CD8-positive, alpha-beta memory T cell (primary cell): ENCODE results near the gene DLL1. TPM values are rescaled to one million over a fixed set of nuclear protein-coding genes. Genes with fewer than 3 reads are reported as not detected.
"Not testable (repeated sequence)": the region's sequence is repeated elsewhere in the genome, so short reads cannot be mapped to it uniquely, and the experiment has no call there.

Experiments
- CTCF ChIA-PET: fragments of 350-600 bp; sonication (Branson Sonifier 250); formaldehyde crosslinking; loops from one replicate; lab custom pipeline; 2021; ENCODE audit warnings: antibody characterized with exemption; lab: Charles Lee
- POLR2A ChIA-PET: fragments of 350-600 bp; sonication (Branson Sonifier 250); formaldehyde crosslinking; loops from one replicate; lab custom pipeline; 2021; ENCODE audit warnings: antibody characterized with exemption; lab: Charles Lee
- DNase-seq, 5 donors: peaks; one replicate each; pipeline versions ENCODE4 v3.0.0 to v3.0.0-alpha.2; 2020 to 2022; ENCODE audit warnings: mixed read lengths in 1 of 5
- H3K27ac ChIP-seq: one replicate; pipeline ENCODE4 v1.7.0; 2013; ENCODE audit warnings: low read depth, mild to moderate bottlenecking, low read length, moderate library complexity
- H3K27me3 ChIP-seq: 2 replicates; pipeline ENCODE4 v1.7.0; 2013; ENCODE audit warnings: low read length, mild to moderate bottlenecking; ENCODE audit not compliant: insufficient read depth, poor library complexity, severe bottlenecking
- H3K36me3 ChIP-seq: 2 replicates; pipeline ENCODE4 v1.7.0; 2013; ENCODE audit warnings: mild to moderate bottlenecking, low read length, moderate library complexity; ENCODE audit not compliant: insufficient read depth
- H3K4me1 ChIP-seq: 2 replicates; pipeline ENCODE4 v1.7.0; 2013; ENCODE audit warnings: mild to moderate bottlenecking, low read length, moderate library complexity; ENCODE audit not compliant: insufficient read depth
- H3K4me3 ChIP-seq: 2 replicates; pipeline ENCODE4 v1.7.0; 2013; ENCODE audit warnings: mild to moderate bottlenecking, low read length
- H3K9me3 ChIP-seq: 2 replicates; pipeline ENCODE4 v1.7.0; 2013; ENCODE audit warnings: mild to moderate bottlenecking, low read length
- H3K27ac Mint-ChIP-seq, 8 donors: one replicate each; pipeline ENCODE4 v1.8.0; 2020 to 2021; ENCODE audit warnings: mixed read lengths in 8 of 8, mild to moderate bottlenecking in 6 of 8, inconsistent platforms in 3 of 8, moderate library complexity in 3 of 8
- H3K27me3 Mint-ChIP-seq, 2 donors: one replicate each; pipeline ENCODE4 v1.8.0; 2020 to 2021; ENCODE audit warnings: mixed read lengths in 2 of 2, mild to moderate bottlenecking in 1 of 2, moderate library complexity in 1 of 2
- H3K36me3 Mint-ChIP-seq, 3 donors: one replicate each; pipeline ENCODE4 v1.8.0; 2020 to 2021; ENCODE audit warnings: mixed read lengths in 3 of 3, inconsistent platforms in 1 of 3, mild to moderate bottlenecking in 1 of 3
- H3K4me1 Mint-ChIP-seq, 3 donors: one replicate each; pipeline ENCODE4 v1.8.0; 2020 to 2021; ENCODE audit warnings: mixed read lengths in 3 of 3, inconsistent platforms in 1 of 3, mild to moderate bottlenecking in 1 of 3
- H3K4me3 Mint-ChIP-seq, 7 donors: one replicate each; pipeline ENCODE4 v1.8.0; 2020 to 2021; ENCODE audit warnings: mixed read lengths in 7 of 7, mild to moderate bottlenecking in 6 of 7, moderate library complexity in 4 of 7, inconsistent platforms in 2 of 7
- H3K9me3 Mint-ChIP-seq, 5 donors: one replicate each; pipeline ENCODE4 v1.8.0; 2020 to 2022; ENCODE audit warnings: mixed read lengths in 5 of 5, mild to moderate bottlenecking in 3 of 5, moderate library complexity in 2 of 5, inconsistent platforms in 1 of 5
- polyA plus RNA-seq: library from polyadenylated mRNA; unstranded; fragments of 300-500 nt; fragmentation: Illumina TruSeq; gene quantifications from one replicate; pipeline ENCODE4 v1.2.3, GENCODE V29; 2021
- total RNA-seq, 2 experiments: library from RNA; stranded (reverse); gene quantifications; one replicate each; pipeline ENCODE4 v1.2.3, GENCODE V29; 2021

The DLL1 gene
- total and polyA plus RNA-seq, 3 experiments from 2014 or later = 0.49 to 0.86 (median 0.79) TPM

GRCh38 chr6:170269846-170270541 is 20.9 kb downstream of the DLL1 start:
- peaks cover 8% of the 10 kb centered on the region for H3K27me3 ChIP-seq
- Mint-ChIP-seq H3K36me3 (no peaks in the 10 kb centered on the region), H3K4me3 (peak overlapping the region in 1 of 7 donors; percentile 63), H3K4me1 (peaks cover 18 to 27% (median 20%) of the 10 kb centered on the region in 3 donors), H3K9me3 (no peaks in the 10 kb centered on the region), H3K27ac (no peak overlapping the region), H3K27me3 (peaks cover 11 to 13% of the 10 kb centered on the region in 2 donors)
- no peak overlapping the region for H3K27ac ChIP-seq
- ChIA-PET POLR2A (no interaction called here), CTCF (no interaction called here)
- H3K9me3 ChIP-seq = no peaks in the 10 kb centered on the region
- no peak for DNase-seq
- no peaks in the 10 kb centered on the region for H3K36me3 ChIP-seq
- no peak overlapping the region for H3K4me3 ChIP-seq
- H3K4me1 ChIP-seq = peaks cover 22% of the 10 kb centered on the region

- no peak overlapping the region for H3K4me3 ChIP-seq
- no peak overlapping the region for H3K4me3 Mint-ChIP-seq
- peaks cover 16 to 17% of the 10 kb centered on the region in 2 donors for H3K27me3 Mint-ChIP-seq
- peaks cover 18 to 27% (median 20%) of the 10 kb centered on the region in 3 donors for H3K4me1 Mint-ChIP-seq
- no peaks in the 10 kb centered on the region for H3K36me3 ChIP-seq
- no peaks in the 10 kb centered on the region for H3K9me3 ChIP-seq
- H3K9me3 Mint-ChIP-seq = no peaks in the 10 kb centered on the region
- ChIA-PET POLR2A (no interaction called here), CTCF (no interaction called here)
- no peak overlapping the region for H3K27ac Mint-ChIP-seq
- H3K27me3 ChIP-seq = peaks cover 7% of the 10 kb centered on the region
- H3K36me3 Mint-ChIP-seq = no peaks in the 10 kb centered on the region
- no peak overlapping the region for H3K27ac ChIP-seq
- DNase-seq = no peak
- peaks cover 22% of the 10 kb centered on the region for H3K4me1 ChIP-seq
Measured at GRCh38 chr6:170269151-170269845, 21.6 kb downstream of the DLL1 start.

GRCh38 chr6:170268216-170269129 is 22.4 kb downstream of the DLL1 start:
- Histone ChIP-seq H3K27me3 (no peaks in the 10 kb centered on the region), H3K36me3 (no peaks in the 10 kb centered on the region), H3K4me1 (peaks cover 22% of the 10 kb centered on the region), H3K27ac (no peak overlapping the region), H3K4me3 (no peak overlapping the region), H3K9me3 (no peaks in the 10 kb centered on the region)
- no peak for DNase-seq
- peaks cover 15 to 23% (median 16%) of the 10 kb centered on the region in 3 donors for H3K4me1 Mint-ChIP-seq
- H3K27me3 Mint-ChIP-seq = peaks cover 13 to 15% of the 10 kb centered on the region in 2 donors
- no peaks in the 10 kb centered on the region for H3K36me3 Mint-ChIP-seq
- peak overlapping the region in 1 of 7 donors; percentile 59 for H3K4me3 Mint-ChIP-seq
- peak overlapping the region in 1 of 8 donors; percentile 4 for H3K27ac Mint-ChIP-seq
- ChIA-PET CTCF (no interaction called here), POLR2A (no interaction called here)
- no peaks in the 10 kb centered on the region for H3K9me3 Mint-ChIP-seq

GRCh38 chr6:170267688-170268087 is 23.2 kb downstream of the DLL1 start:
- Histone ChIP-seq H3K27ac (no peak overlapping the region), H3K4me3 (no peak overlapping the region), H3K27me3 (no peaks in the 10 kb centered on the region), H3K36me3 (no peaks in the 10 kb centered on the region), H3K9me3 (no peaks in the 10 kb centered on the region), H3K4me1 (peaks cover 16% of the 10 kb centered on the region)
- no peak for DNase-seq
- ChIA-PET CTCF (no interaction called here), POLR2A (no interaction called here)
- Mint-ChIP-seq H3K4me1 (peaks cover 13 to 18% (median 15%) of the 10 kb centered on the region in 3 donors), H3K27me3 (peaks cover 17 to 20% of the 10 kb centered on the region in 2 donors), H3K36me3 (no peaks in the 10 kb centered on the region), H3K9me3 (no peaks in the 10 kb centered on the region), H3K27ac (no peak overlapping the region), H3K4me3 (peak overlapping the region in 1 of 7 donors; percentile 59)

DNA sequence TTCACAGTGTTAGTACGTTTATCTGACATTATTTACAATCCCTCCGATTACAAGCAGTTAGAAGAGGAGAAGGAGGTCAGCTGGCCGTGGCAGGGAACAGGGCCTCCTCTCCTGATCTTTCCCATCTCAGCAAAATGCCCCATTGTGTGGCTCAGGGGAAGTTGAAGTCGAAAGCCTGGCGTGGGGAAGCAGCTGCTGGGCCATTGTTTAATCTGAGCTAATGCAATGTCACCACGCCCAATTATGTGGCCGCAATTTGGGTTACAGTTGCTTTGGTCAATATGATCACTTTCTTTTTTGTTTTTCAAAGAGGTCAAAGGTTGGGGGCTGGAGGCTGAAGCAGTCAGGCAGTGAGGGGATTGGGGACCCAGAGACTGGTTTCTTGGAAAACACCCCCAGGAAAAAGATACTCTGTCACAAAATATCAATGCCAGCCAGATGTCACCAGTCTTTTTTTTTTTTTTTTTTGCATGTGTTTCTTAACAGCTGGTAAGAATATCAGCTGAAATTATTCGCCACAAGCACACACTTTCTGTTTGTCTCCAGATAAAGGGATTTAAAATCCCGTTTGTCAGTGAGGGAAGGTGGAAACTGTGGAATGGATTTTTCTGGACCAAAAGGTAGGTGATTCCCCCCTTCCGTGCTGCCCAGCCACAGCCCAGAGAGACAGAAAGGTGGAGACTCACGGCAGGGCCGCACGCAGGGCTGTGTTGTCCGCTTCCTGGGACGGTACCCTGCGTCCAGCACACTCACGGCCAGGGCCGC is 24.6 kb downstream of the DLL1 start:
- no peaks in the 10 kb centered on the region for H3K27me3 ChIP-seq
- ChIA-PET CTCF (no interaction called here), POLR2A (no interaction called here)
- Mint-ChIP-seq H3K36me3 (no peaks in the 10 kb centered on the region), H3K4me1 (peaks cover 1 to 4% (median 3%) of the 10 kb centered on the region in 3 donors), H3K4me3 (no peak overlapping the region), H3K27me3 (peaks cover 14 to 21% of the 10 kb centered on the region in 2 donors), H3K9me3 (no peaks in the 10 kb centered on the region), H3K27ac (no peak overlapping the region)
- no peak for DNase-seq
- H3K4me3 ChIP-seq = no peak overlapping the region
- no peaks in the 10 kb centered on the region for H3K36me3 ChIP-seq
- H3K9me3 ChIP-seq = no peaks in the 10 kb centered on the region
- H3K4me1 ChIP-seq = peaks cover 3% of the 10 kb centered on the region
- H3K27ac ChIP-seq = no peak overlapping the region

DNA sequence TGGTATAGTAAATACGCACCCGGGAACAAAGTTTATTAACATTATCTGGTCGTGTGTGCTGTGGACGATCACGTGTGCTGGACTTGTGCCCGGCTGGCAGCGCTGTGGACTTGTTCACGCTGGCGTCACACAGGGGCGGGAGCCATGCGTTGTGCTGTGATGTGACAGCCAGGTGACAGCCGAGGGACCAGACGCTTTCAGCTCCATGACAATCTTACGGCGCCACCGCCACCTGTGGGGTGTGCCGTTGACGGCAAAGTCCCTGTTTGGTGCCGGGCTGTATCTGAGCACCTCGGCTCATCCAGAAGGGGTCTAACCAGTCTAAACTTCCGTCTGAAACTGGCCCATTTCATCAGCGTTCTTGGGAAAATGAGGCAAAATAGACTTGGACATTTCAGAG is 25.2 kb downstream of the DLL1 start:
- H3K27me3 Mint-ChIP-seq = peaks cover 14 to 21% of the 10 kb centered on the region in 2 donors
- Histone ChIP-seq H3K9me3 (no peaks in the 10 kb centered on the region), H3K36me3 (no peaks in the 10 kb centered on the region), H3K27ac (no peak overlapping the region), H3K4me1 (no peaks in the 10 kb centered on the region), H3K4me3 (no peak overlapping the region), H3K27me3 (no peaks in the 10 kb centered on the region)
- H3K27ac Mint-ChIP-seq = no peak overlapping the region
- no peak for DNase-seq
- no peaks in the 10 kb centered on the region for H3K9me3 Mint-ChIP-seq
- no peaks in the 10 kb centered on the region for H3K36me3 Mint-ChIP-seq
- peaks cover 0 to 3% (median 0%) of the 10 kb centered on the region in 3 donors for H3K4me1 Mint-ChIP-seq
- ChIA-PET CTCF (no interaction called here), POLR2A (no interaction called here)
- no peak overlapping the region for H3K4me3 Mint-ChIP-seq

DNA sequence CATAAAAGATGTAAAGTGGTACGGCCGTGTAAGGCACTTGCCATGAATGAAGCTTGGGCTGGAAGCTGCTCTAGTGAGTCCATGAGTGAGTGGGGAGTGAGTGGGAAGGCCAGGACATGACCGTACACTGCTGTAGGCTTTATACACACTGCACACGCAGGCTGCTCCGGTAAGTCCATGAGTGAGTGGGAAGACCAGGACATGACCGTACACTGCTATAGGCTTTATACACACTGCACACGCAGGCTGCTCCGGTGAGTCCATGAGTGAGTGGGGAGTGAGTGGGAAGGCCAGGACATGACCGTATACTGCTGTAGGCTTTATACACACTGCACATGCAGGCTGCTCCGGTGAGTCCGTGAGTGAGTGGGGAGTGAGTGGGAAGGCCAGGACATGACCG is 26.2 kb downstream of the DLL1 start:
- H3K27me3 Mint-ChIP-seq = peaks cover 11 to 25% of the 10 kb centered on the region in 2 donors
- H3K27ac ChIP-seq, H3K4me3 Mint-ChIP-seq, CTCF ChIA-PET, POLR2A ChIA-PET, H3K36me3 ChIP-seq, H3K36me3 Mint-ChIP-seq, DNase-seq, H3K27ac Mint-ChIP-seq, H3K4me1 ChIP-seq, H3K9me3 ChIP-seq, H3K4me3 ChIP-seq, H3K27me3 ChIP-seq, H3K9me3 Mint-ChIP-seq, H3K4me1 Mint-ChIP-seq: not testable (repeated sequence)
